HEK293 (cell line): ENCODE results near the gene MDM2.

Experiments used
- BCL11B ChIP-seq: fragments of 450-650 bp; formaldehyde crosslinking; IDR thresholded peaks from 2 replicates; pipeline ENCODE4 v1.5.1; 2016; ENCODE audit warnings: low read depth, missing biosample characterization, missing genetic modification characterization
- CTCF ChIP-seq: fragments of 450-650 bp; formaldehyde crosslinking; IDR thresholded peaks from 2 replicates; pipeline ENCODE4 v1.5.1; 2016; ENCODE audit warnings: missing biosample characterization, missing genetic modification characterization
- GLI4 ChIP-seq: fragments of 450-650 bp; formaldehyde crosslinking; IDR thresholded peaks from 2 replicates; pipeline ENCODE4 v1.5.1; 2016; ENCODE audit warnings: missing biosample characterization, missing genetic modification characterization
- SP2 ChIP-seq: fragments of 450-650 bp; formaldehyde crosslinking; IDR thresholded peaks from 2 replicates; pipeline ENCODE4 v1.5.1; 2016; ENCODE audit warnings: missing biosample characterization, missing genetic modification characterization
- ZFP69B ChIP-seq: fragments of 450-650 bp; formaldehyde crosslinking; IDR thresholded peaks from 2 replicates; pipeline ENCODE4 v1.5.1; 2016; ENCODE audit warnings: missing biosample characterization, missing genetic modification characterization
- ZNF140 ChIP-seq: fragments of 450-650 bp; formaldehyde crosslinking; IDR thresholded peaks from 2 replicates; pipeline ENCODE4 v1.5.1; 2016; ENCODE audit warnings: missing biosample characterization, missing genetic modification characterization
- ZNF266 ChIP-seq: fragments of 450-650 bp; formaldehyde crosslinking; IDR thresholded peaks from 2 replicates; pipeline ENCODE4 v1.5.1; 2016; ENCODE audit warnings: missing biosample characterization, missing genetic modification characterization, low read depth
- ZNF501 ChIP-seq: fragments of 450-650 bp; formaldehyde crosslinking; IDR thresholded peaks from 2 replicates; pipeline ENCODE4 v1.5.1; 2016; ENCODE audit warnings: missing biosample characterization, missing genetic modification characterization
- ZSCAN30 ChIP-seq: fragments of 450-650 bp; IDR thresholded peaks from 2 replicates; pipeline ENCODE4 v1.5.1; 2018; ENCODE audit warnings: missing biosample characterization, mild to moderate bottlenecking, missing genetic modification characterization, moderate library complexity
- TF ChIP-seq, protein P1 (sequence below): fragments of 450-650 bp; formaldehyde crosslinking; IDR thresholded peaks from 2 replicates; pipeline ENCODE4 v1.5.1; 2016; ENCODE audit warnings: missing biosample characterization, missing genetic modification characterization, low read depth
- TF ChIP-seq, protein P2 (sequence below): fragments of 450-650 bp; formaldehyde crosslinking; IDR thresholded peaks from 2 replicates; pipeline ENCODE4 v1.5.1; 2016; ENCODE audit warnings: missing biosample characterization, missing genetic modification characterization
- TF ChIP-seq, protein P3 (sequence below): fragments of 450-650 bp; formaldehyde crosslinking; IDR thresholded peaks from 2 replicates; pipeline ENCODE4 v1.5.1; 2016; ENCODE audit warnings: missing biosample characterization, missing genetic modification characterization
- TF ChIP-seq, protein P4 (sequence below): fragments of 450-650 bp; formaldehyde crosslinking; IDR thresholded peaks from 2 replicates; pipeline ENCODE4 v1.5.1; 2016; ENCODE audit warnings: missing biosample characterization, missing genetic modification characterization, low read depth

DNA sequence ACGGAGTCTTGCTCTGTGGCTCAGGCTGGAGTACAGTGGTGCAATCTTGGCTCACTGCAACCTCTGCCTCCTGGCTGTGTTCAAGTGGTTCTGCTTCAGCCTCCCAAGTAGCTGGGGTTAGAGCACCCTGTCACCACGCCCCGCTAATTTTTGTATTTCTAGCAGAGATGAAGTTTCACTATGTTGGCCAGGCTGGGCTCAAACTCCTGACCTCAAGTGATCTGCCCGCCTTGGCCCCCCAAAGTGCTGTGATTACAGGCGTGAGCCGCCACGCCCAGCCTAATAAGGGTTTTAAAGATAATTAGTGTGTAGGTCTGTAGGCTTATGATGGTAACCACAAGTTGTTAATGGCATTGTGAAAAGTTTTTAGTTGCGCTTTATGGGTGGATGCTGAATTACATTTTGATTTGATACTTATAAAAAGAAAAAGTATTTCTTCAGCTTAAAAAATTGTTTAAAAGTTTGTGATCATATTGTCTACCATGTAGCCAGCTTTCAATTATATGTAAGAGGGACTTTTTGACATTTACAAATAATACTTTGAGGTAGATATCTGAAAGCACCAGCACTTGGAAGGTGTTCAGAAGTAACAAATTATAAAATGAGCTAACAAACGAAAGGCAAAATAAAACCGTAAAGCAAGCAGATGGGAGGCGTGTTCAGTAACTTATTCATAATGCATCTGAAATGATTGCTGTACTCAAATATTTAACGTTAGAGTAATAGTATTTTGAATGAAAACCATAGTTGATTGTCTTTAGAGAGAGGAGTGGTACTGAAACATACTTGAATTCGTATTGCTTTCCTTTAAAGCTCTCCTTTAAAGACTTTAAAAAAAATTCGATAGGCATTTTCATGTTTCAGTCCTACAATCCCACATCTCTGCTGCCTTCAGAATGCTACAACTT is 37.1 kb downstream of the MDM2 start:
- TF ChIP-seq ZNF140 (tag by site-specific recombination): no peak
- TF ChIP-seq CTCF: no peak
- no peak for TF ChIP-seq ZSCAN30 (tag by site-specific recombination)
- TF ChIP-seq BCL11B (tag by site-specific recombination): no peak
- no peak for TF ChIP-seq SP2 (tag by site-specific recombination)
- no peak for TF ChIP-seq ZNF501
- TF ChIP-seq, protein P1, sequence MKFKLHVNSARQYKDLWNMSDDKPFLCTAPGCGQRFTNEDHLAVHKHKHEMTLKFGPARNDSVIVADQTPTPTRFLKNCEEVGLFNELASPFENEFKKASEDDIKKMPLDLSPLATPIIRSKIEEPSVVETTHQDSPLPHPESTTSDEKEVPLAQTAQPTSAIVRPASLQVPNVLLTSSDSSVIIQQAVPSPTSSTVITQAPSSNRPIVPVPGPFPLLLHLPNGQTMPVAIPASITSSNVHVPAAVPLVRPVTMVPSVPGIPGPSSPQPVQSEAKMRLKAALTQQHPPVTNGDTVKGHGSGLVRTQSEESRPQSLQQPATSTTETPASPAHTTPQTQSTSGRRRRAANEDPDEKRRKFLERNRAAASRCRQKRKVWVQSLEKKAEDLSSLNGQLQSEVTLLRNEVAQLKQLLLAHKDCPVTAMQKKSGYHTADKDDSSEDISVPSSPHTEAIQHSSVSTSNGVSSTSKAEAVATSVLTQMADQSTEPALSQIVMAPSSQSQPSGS (tag by site-specific recombination): no peak
- no peak for TF ChIP-seq GLI4 (tag by site-specific recombination)
- TF ChIP-seq, protein P2, sequence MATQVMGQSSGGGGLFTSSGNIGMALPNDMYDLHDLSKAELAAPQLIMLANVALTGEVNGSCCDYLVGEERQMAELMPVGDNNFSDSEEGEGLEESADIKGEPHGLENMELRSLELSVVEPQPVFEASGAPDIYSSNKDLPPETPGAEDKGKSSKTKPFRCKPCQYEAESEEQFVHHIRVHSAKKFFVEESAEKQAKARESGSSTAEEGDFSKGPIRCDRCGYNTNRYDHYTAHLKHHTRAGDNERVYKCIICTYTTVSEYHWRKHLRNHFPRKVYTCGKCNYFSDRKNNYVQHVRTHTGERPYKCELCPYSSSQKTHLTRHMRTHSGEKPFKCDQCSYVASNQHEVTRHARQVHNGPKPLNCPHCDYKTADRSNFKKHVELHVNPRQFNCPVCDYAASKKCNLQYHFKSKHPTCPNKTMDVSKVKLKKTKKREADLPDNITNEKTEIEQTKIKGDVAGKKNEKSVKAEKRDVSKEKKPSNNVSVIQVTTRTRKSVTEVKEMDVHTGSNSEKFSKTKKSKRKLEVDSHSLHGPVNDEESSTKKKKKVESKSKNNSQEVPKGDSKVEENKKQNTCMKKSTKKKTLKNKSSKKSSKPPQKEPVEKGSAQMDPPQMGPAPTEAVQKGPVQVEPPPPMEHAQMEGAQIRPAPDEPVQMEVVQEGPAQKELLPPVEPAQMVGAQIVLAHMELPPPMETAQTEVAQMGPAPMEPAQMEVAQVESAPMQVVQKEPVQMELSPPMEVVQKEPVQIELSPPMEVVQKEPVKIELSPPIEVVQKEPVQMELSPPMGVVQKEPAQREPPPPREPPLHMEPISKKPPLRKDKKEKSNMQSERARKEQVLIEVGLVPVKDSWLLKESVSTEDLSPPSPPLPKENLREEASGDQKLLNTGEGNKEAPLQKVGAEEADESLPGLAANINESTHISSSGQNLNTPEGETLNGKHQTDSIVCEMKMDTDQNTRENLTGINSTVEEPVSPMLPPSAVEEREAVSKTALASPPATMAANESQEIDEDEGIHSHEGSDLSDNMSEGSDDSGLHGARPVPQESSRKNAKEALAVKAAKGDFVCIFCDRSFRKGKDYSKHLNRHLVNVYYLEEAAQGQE (tag by site-specific recombination): no peak
- TF ChIP-seq ZNF266 (tag by site-specific recombination): no peak
- TF ChIP-seq, protein P3, sequence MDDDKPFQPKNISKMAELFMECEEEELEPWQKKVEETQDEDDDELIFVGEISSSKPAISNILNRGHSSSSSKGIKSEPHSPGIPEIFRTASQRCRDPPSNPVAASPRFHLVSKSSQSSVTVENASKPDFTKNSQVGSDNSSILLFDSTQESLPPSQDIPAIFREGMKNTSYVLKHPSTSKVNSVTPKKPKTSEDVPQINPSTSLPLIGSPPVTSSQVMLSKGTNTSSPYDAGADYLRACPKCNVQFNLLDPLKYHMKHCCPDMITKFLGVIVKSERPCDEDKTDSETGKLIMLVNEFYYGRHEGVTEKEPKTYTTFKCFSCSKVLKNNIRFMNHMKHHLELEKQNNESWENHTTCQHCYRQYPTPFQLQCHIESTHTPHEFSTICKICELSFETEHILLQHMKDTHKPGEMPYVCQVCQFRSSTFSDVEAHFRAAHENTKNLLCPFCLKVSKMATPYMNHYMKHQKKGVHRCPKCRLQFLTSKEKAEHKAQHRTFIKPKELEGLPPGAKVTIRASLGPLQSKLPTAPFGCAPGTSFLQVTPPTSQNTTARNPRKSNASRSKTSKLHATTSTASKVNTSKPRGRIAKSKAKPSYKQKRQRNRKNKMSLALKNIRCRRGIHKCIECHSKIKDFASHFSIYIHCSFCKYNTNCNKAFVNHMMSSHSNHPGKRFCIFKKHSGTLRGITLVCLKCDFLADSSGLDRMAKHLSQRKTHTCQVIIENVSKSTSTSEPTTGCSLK (tag by site-specific recombination): no peak
- TF ChIP-seq, protein P4, sequence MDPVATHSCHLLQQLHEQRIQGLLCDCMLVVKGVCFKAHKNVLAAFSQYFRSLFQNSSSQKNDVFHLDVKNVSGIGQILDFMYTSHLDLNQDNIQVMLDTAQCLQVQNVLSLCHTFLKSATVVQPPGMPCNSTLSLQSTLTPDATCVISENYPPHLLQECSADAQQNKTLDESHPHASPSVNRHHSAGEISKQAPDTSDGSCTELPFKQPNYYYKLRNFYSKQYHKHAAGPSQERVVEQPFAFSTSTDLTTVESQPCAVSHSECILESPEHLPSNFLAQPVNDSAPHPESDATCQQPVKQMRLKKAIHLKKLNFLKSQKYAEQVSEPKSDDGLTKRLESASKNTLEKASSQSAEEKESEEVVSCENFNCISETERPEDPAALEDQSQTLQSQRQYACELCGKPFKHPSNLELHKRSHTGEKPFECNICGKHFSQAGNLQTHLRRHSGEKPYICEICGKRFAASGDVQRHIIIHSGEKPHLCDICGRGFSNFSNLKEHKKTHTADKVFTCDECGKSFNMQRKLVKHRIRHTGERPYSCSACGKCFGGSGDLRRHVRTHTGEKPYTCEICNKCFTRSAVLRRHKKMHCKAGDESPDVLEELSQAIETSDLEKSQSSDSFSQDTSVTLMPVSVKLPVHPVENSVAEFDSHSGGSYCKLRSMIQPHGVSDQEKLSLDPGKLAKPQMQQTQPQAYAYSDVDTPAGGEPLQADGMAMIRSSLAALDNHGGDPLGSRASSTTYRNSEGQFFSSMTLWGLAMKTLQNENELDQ (tag by site-specific recombination): no peak
- no peak for TF ChIP-seq ZFP69B (tag by site-specific recombination)
